Measurements from ENCODE around the gene PRKAR2B. TPM values are rescaled to one million over a fixed set of nuclear protein-coding genes. Genes with fewer than 3 reads are reported as not detected.
"Not testable (repeated sequence)": the region's sequence is repeated elsewhere in the genome, so short reads cannot be mapped to it uniquely, and the experiment has no call there.

PRKAR2B gene
- total RNA-seq, 2 experiments from 2014 or later = 1.6 to 1.9 TPM

GRCh38 chr7:107093671-107094070 lies 49.2 kb downstream of the PRKAR2B start:
- ATAC-seq; POLR2A ChIA-PET; H3K4me3 Mint-ChIP-seq; H3K27ac Mint-ChIP-seq; H3K36me3 Mint-ChIP-seq (ENCODE audit: low read depth); H3K9me3 Mint-ChIP-seq (ENCODE audit: insufficient read depth); H3K4me1 Mint-ChIP-seq (ENCODE audit: low read depth); DNase-seq; CTCF ChIA-PET; H3K27me3 Mint-ChIP-seq (ENCODE audit: low read depth): not testable (repeated sequence)

GRCh38 chr7:107099154-107099553 lies 54.6 kb downstream of the PRKAR2B start:
- H3K36me3 Mint-ChIP-seq (ENCODE audit: low read depth); H3K4me1 Mint-ChIP-seq (ENCODE audit: low read depth); POLR2A ChIA-PET; H3K27me3 Mint-ChIP-seq (ENCODE audit: low read depth); CTCF ChIA-PET; H3K27ac Mint-ChIP-seq; ATAC-seq; DNase-seq; H3K4me3 Mint-ChIP-seq: not testable (repeated sequence)
- peaks cover 19% of the 10 kb centered on the region for H3K9me3 Mint-ChIP-seq (ENCODE audit: insufficient read depth)

GRCh38 chr7:107100824-107101223 lies 56.3 kb downstream of the PRKAR2B start:
- Mint-ChIP-seq H3K4me3 (no peak overlapping the region), H3K27me3 (ENCODE audit: low read depth) (peaks cover 8% of the 10 kb centered on the region), H3K36me3 (ENCODE audit: low read depth) (peaks cover 3% of the 10 kb centered on the region), H3K4me1 (ENCODE audit: low read depth) (peaks cover 7% of the 10 kb centered on the region), H3K9me3 (ENCODE audit: insufficient read depth) (peaks cover 19% of the 10 kb centered on the region), H3K27ac (no peak overlapping the region)
- POLR2A ChIA-PET = no interaction called here
- DNase-seq (no peak), ATAC-seq (no peak)
- CTCF ChIA-PET = no interaction called here

DNA sequence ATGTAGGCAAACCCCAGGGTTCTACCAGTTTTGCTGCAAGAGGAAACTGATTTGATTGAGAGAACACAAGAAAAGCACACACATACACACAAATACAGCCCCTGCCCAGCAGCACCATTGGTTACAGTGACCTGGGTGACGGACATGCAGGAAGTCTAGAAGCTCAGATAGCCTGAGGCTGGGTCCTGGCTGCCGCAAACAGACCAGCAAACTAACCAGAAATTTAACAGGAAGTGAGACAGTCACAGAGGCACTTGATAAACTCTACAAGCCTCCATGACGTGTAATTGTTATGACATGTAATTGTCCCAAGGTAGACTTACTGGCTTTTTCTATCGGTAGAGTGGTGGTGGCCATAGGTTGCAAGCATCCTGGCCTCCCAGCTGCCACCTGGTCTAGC lies 58.9 kb downstream of the PRKAR2B start:
- Mint-ChIP-seq H3K36me3 (ENCODE audit: low read depth) (peaks cover 3% of the 10 kb centered on the region), H3K27me3 (ENCODE audit: low read depth) (no peaks in the 10 kb centered on the region), H3K9me3 (ENCODE audit: insufficient read depth) (peaks cover 19% of the 10 kb centered on the region), H3K27ac (peak overlapping the region; percentile 85), H3K4me1 (ENCODE audit: low read depth) (peaks cover 7% of the 10 kb centered on the region), H3K4me3 (peak overlapping the region; percentile 29)
- CTCF ChIA-PET = no interaction called here
- ATAC-seq = peak; percentile 69
- DNase-seq = peak; percentile 42
- POLR2A ChIA-PET = interaction anchor here (0.6 kb wide), 1 partner anchor 600 kb away, joined by 4 read pairs; no protein-coding TSS in a partner anchor

DNA sequence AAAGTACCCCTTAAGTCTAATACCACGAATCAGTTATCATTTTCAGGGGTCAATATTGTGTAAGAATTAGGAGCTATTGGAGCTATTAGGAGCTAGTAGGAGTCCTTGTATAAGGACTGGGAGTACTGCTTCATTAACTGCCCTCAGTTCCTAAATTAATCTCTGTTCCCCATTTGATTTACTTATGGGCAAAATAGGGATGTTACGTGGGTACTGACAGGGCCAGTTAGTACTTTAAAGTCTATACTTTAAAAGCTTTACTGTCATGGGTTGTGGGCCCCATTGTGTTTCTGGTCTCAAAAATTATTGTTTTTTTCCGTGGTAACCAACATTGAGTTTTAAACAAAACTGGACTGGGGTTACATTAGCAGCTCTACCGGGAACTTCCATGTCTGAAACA lies 60.3 kb downstream of the PRKAR2B start:
- Mint-ChIP-seq H3K27ac (no peak overlapping the region), H3K4me1 (ENCODE audit: low read depth) (peaks cover 7% of the 10 kb centered on the region), H3K36me3 (ENCODE audit: low read depth) (peaks cover 3% of the 10 kb centered on the region), H3K4me3 (no peak overlapping the region), H3K27me3 (ENCODE audit: low read depth) (no peaks in the 10 kb centered on the region), H3K9me3 (ENCODE audit: insufficient read depth) (peaks cover 19% of the 10 kb centered on the region)
- ATAC-seq (no peak), DNase-seq (no peak)
- POLR2A ChIA-PET = no interaction called here
- CTCF ChIA-PET = no interaction called here

DNA sequence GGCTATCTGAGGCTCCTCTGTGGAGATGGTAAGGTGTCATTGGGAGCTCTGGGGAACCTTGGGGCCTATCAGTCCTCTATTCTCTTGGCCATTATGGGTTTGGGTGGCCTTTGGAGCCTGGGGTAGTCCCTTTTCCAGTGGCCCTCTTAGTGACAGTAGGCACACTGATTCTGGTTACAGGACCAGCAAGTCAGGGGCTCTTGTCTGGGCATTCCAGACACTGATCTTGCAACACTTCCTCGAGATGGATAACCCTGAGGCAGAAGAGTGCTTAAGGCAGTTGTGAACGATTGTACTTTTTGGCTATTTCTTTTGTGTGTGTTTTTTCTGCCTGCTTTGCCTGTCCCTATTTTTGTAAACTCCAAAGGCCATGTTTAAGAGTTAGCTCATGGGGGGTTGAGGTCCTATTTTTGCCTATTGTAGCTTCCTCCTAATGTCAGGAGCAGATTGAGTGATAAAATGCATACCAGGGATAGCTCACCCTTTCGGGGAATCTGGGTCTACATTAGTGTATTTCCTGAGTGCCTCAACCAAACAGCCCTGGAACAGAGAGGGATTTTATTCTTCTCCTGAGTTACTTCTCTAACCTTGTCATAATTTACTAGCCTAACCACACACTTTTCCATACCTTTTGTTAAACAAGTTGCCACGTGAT lies 61.2 kb downstream of the PRKAR2B start:
- Mint-ChIP-seq H3K36me3 (ENCODE audit: low read depth) (peaks cover under 1% of the 10 kb centered on the region), H3K27ac (no peak overlapping the region), H3K4me3 (no peak overlapping the region), H3K9me3 (ENCODE audit: insufficient read depth) (peaks cover 10% of the 10 kb centered on the region), H3K4me1 (ENCODE audit: low read depth) (peaks cover 7% of the 10 kb centered on the region), H3K27me3 (ENCODE audit: low read depth) (no peaks in the 10 kb centered on the region)
- ATAC-seq (no peak), DNase-seq (no peak)
- ChIA-PET POLR2A (no interaction called here), CTCF (no interaction called here)

DNA sequence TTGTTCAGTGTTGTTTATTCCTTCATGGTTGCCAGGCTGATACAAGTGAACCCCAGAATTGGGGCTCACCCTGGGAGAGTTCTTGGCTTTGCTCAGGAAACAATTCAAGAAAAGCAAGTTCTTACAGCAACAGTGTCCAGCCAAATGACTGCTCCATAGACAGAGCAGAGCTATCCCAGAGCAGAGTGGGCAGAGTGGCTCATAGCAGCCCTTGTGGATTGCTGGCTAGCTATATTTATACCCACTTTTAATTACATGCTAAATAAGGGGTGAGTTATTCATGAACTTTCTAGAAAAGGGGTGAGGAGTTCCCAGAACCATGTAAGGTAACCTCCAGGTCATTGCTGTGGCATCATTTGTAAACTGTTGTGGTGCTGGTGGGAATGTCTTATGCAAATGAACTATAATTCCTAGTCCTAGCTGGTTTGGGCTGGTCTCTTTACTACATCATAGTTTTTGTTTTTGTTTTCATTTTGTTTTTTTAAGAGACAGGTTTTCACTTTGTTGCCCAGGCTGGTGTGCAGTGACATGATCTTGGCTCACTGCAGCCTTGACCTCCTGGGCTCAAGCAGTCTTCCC lies 64.4 kb downstream of the PRKAR2B start:
- CTCF ChIA-PET = interaction anchor here (1.6 kb wide), 1 partner anchor 14 kb away, joined by 3 read pairs; no protein-coding TSS in a partner anchor
- no peak overlapping the region for H3K4me3 Mint-ChIP-seq
- H3K36me3 Mint-ChIP-seq (ENCODE audit: low read depth) = no peaks in the 10 kb centered on the region
- H3K27ac Mint-ChIP-seq = no peak overlapping the region
- ATAC-seq (no peak), DNase-seq (no peak)
- no peaks in the 10 kb centered on the region for H3K4me1 Mint-ChIP-seq (ENCODE audit: low read depth)
- no peaks in the 10 kb centered on the region for H3K9me3 Mint-ChIP-seq (ENCODE audit: insufficient read depth)
- POLR2A ChIA-PET = no interaction called here
- peaks cover 2% of the 10 kb centered on the region for H3K27me3 Mint-ChIP-seq (ENCODE audit: low read depth)

- Mint-ChIP-seq H3K27me3 (ENCODE audit: low read depth) (peaks cover 2% of the 10 kb centered on the region), H3K4me3 (no peak overlapping the region), H3K4me1 (ENCODE audit: low read depth) (no peaks in the 10 kb centered on the region), H3K36me3 (ENCODE audit: low read depth) (no peaks in the 10 kb centered on the region), H3K9me3 (ENCODE audit: insufficient read depth) (no peaks in the 10 kb centered on the region), H3K27ac (no peak overlapping the region)
- ChIA-PET CTCF (interaction anchor here (1.6 kb wide), 1 partner anchor 13 kb away, joined by 3 read pairs; no protein-coding TSS in a partner anchor), POLR2A (no interaction called here)
- DNase-seq (no peak), ATAC-seq (no peak)
Observed at GRCh38 chr7:107109955-107110354, 65.5 kb downstream of the PRKAR2B start.

DNA sequence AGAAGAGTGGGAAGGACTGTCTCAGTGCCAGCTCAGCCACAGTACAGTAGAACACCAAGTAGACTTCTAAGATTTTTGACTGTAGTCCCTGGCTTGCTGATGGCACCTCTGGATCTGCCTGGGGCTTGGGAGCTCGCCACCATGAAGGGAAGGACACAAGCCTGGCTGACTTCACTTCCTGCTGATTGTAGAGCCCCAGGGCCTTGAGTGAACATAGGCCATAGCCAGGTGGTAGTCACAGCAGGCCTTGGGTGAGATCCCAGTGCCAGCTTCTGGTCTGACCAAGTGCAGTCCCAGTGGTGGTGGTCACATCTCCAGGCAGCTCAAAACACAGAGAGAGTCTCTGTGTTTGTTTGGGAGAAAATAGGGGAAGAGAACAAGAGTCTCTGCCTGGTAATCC lies 66.7 kb downstream of the PRKAR2B start:
- Mint-ChIP-seq H3K9me3 (ENCODE audit: insufficient read depth) (no peaks in the 10 kb centered on the region), H3K27ac (no peak overlapping the region), H3K36me3 (ENCODE audit: low read depth) (no peaks in the 10 kb centered on the region), H3K4me1 (ENCODE audit: low read depth) (no peaks in the 10 kb centered on the region), H3K27me3 (ENCODE audit: low read depth) (peaks cover 6% of the 10 kb centered on the region), H3K4me3 (no peak overlapping the region)
- ChIA-PET POLR2A (no interaction called here), CTCF (interaction anchor here (0.9 kb wide), 1 partner anchor 40 kb away, joined by 3 read pairs; no protein-coding TSS in a partner anchor)
- no peak for ATAC-seq
- DNase-seq = no peak

GRCh38 chr7:107113866-107114265 lies 69.4 kb downstream of the PRKAR2B start:
- H3K4me1 Mint-ChIP-seq (ENCODE audit: low read depth) = peaks cover 3% of the 10 kb centered on the region
- H3K27ac Mint-ChIP-seq = no peak overlapping the region
- H3K36me3 Mint-ChIP-seq (ENCODE audit: low read depth) = no peaks in the 10 kb centered on the region
- ATAC-seq = no peak
- no peak overlapping the region for H3K4me3 Mint-ChIP-seq
- ChIA-PET POLR2A (no interaction called here), CTCF (no interaction called here)
- no peak for DNase-seq
- H3K9me3 Mint-ChIP-seq (ENCODE audit: insufficient read depth) = no peaks in the 10 kb centered on the region
- peaks cover 6% of the 10 kb centered on the region for H3K27me3 Mint-ChIP-seq (ENCODE audit: low read depth)

DNA sequence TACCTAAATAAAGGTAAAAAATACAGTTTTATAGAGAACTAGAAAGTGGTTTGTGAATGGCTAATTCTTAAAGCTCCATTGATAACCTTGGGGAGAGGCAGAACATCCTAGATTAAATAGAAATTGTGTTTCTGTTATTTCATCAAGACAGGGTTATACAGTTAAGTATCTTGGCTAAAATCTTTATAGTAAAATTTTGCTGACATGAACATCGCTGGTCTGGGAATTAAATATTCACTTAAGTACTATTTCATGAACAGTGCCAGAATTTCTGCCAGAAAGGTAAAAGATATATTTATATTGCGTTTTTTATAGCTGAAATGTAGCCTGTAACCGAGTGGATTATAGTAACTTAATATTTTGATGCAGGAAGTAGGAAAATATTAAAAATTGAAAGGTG lies 70.6 kb downstream of the PRKAR2B start:
- no peak overlapping the region for H3K4me3 Mint-ChIP-seq
- ChIA-PET POLR2A (no interaction called here), CTCF (no interaction called here)
- DNase-seq (no peak), ATAC-seq (no peak)
- no peaks in the 10 kb centered on the region for H3K9me3 Mint-ChIP-seq (ENCODE audit: insufficient read depth)
- no peaks in the 10 kb centered on the region for H3K36me3 Mint-ChIP-seq (ENCODE audit: low read depth)
- peaks cover 3% of the 10 kb centered on the region for H3K4me1 Mint-ChIP-seq (ENCODE audit: low read depth)
- H3K27me3 Mint-ChIP-seq (ENCODE audit: low read depth) = peaks cover 6% of the 10 kb centered on the region
- no peak overlapping the region for H3K27ac Mint-ChIP-seq

- H3K4me1 Mint-ChIP-seq (ENCODE audit: low read depth) = peaks cover 3% of the 10 kb centered on the region
- ATAC-seq (no peak), DNase-seq (no peak)
- no peak overlapping the region for H3K4me3 Mint-ChIP-seq
- no peaks in the 10 kb centered on the region for H3K9me3 Mint-ChIP-seq (ENCODE audit: insufficient read depth)
- peaks cover 6% of the 10 kb centered on the region for H3K27me3 Mint-ChIP-seq (ENCODE audit: low read depth)
- no peak overlapping the region for H3K27ac Mint-ChIP-seq
- H3K36me3 Mint-ChIP-seq (ENCODE audit: low read depth) = no peaks in the 10 kb centered on the region
- POLR2A ChIA-PET = no interaction called here
- CTCF ChIA-PET = no interaction called here
Observed at GRCh38 chr7:107115762-107116540, 71.4 kb downstream of the PRKAR2B start.

Data from activated CD8-positive, alpha-beta T cell treated with anti-CD3 and anti-CD28 coated beads, Interleukin-2, amount 10 ng/mL, durations not matched to agents 7 days and 5 days (primary cell).